Stimulated activated CD4-positive, alpha-beta T cell treated with anti-CD3 and anti-CD28 coated beads, Interleukin-2, amount 100 ng/mL, for 4 hours (primary cell): ENCODE results near the gene USF2.
A peak's percentile ranks its signal among the peaks of the same experiment; 100 is the strongest.

ENCODE experiments used
- DNase-seq: peaks from one replicate; pipeline ENCODE4 v3.0.0-alpha.2; 2020; ENCODE audit warnings: low read depth

USF2 gene

DNA sequence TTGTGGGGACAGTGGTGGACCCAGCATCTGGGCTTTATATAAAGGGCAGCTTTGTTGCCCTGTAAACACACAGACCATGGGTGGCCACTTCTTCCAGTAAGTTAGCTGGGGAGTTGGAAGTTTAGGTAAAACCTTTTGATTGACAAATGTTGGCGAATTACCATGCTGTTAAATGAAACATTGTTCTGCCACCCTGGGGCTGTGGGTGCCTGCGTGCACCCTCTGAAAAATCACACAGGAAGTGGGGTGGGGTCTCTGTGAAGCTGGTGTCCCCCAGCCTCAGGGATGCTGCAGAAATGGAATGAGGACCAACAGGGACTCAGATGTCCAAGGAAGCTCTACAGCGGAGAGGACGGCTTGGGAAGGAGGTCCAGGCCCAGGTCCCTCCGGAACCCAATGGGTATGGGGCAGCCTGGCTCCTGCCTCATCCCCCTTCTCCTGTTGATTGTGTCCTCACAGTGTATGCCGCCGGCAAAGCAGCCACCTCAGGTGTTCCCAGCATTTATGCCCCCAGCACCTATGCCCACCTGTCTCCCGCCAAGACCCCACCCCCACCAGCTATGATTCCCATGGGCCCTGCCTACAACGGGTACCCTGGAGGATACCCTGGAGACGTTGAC lies 2.8 kb upstream of the USF2 start:
- DNase-seq, result no peak

DNA sequence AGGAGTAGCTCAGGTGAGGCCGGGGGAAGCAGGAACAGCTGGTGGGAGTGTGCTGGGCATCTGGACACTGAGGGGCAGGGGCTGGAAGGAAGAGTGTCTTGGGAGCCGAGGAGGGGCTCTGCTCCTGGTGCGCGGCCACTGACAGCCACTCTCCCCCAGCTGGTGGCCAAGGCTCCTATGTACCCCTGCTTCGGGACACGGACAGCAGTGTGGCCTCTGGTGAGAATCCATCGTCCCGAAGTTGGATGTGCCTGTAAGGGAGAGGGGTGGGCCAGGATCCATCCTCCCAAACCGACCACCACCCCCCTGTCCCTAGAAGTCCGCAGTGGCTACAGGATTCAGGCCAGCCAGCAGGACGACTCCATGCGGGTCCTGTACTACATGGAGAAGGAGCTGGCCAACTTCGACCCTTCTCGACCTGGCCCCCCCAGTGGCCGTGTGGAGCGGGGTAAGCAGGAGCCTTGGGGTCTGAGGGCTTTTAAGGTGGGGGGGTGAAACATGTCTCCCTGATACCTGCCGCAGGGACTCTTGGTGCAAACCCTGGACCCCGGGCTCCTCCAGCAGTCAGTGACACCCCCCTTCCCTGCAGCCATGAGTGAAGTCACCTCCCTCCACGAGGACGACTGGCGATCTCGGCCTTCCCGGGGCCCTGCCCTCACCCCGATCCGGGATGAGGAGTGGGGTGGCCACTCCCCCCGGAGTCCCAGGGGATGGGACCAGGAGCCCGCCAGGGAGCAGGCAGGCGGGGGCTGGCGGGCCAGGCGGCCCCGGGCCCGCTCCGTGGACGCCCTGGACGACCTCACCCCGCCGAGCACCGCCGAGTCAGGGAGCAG lies 2.0 kb upstream of the USF2 start:
- DNase-seq, result no peak

DNA sequence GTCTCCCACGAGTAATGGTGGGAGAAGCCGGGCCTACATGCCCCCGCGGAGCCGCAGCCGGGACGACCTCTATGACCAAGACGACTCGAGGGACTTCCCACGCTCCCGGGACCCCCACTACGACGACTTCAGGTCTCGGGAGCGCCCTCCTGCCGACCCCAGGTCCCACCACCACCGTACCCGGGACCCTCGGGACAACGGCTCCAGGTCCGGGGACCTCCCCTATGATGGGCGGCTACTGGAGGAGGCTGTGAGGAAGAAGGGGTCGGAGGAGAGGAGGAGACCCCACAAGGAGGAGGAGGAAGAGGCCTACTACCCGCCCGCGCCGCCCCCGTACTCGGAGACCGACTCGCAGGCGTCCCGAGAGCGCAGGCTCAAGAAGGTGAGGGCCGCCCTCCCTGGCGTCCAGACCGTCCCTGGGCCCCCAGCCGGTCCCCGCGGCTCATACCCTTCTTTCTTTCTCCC lies 1.4 kb upstream of the USF2 start:
- DNase-seq, result no peak

DNA sequence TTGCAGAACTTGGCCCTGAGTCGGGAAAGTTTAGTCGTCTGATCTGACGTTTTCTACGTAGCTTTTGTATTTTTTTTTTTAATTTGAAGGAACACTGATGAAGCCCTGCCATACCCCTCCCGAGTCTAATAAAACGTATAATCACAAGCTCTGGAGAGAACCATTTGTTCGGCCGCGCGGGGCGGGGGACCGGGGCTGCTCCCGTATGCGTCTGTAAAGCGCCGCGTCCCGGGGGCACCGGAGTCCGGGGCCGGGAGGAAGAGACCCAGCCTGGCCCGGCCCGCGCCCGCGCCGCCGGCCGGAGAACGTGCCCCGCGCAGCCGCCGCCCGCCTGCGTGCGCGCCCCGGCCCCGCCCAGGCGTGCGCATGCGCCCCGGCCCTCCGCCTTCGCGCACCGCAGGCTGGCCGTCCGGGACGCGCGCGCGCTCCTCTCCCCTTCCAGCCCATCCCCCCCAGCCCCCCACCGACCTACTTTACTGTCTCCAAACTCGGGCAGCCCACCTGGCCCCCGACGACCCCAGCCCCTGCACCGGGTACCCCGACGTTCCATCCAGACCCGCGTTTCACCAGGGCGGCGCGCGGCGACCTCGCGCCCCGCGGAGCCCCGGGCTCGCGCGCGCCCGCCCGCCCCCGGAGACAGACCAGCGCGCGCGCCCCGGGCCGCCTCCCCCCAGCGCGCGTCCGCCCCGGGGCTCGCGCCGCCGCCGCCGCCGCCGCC lies 785 bp upstream of the USF2 start:
- DNase-seq, result peak; percentile 57

DNA sequence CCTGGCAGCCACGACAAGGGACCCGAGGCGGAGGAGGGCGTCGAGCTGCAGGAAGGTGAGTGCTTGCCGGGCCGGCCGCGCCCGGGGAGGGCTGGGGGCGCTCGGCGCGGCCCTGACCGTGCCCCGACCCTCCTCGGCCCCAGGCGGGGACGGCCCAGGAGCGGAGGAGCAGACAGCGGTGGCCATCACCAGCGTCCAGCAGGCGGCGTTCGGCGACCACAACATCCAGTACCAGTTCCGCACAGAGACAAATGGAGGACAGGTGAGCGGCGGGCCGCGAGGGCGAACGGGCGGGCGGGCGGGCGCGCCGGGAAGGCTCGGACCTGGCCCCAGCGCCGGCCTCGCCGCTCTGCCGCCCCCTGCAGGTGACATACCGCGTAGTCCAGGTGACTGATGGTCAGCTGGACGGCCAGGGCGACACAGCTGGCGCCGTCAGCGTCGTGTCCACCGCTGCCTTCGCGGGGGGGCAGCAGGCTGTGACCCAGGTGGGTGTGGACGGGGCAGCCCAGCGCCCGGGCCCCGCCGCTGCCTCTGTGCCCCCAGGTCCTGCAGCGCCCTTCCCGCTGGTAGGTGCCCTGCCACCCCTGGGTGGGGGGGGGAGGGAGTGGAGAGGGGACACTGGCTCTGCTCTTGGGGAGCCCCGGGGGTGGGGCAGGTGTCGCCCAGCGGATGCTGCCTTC lies 816 bp downstream of the USF2 start:
- peak; percentile 63 for DNase-seq

DNA sequence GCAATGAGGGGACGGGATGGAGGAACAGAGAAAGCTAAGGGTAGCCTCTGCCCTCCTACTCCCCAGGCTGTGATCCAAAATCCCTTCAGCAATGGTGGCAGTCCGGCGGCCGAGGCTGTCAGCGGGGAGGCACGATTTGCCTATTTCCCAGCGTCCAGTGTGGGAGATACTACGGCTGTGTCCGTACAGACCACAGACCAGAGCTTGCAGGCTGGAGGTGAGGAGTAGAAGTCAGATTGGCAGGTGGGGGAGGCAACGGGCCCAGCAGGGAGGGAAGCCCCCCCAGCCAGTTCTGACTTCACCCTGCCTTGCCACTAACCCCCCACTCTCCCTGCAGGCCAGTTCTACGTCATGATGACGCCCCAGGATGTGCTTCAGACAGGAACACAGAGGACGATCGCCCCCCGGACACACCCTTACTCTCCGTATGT lies 1.6 kb downstream of the USF2 start:
- no peak for DNase-seq

DNA sequence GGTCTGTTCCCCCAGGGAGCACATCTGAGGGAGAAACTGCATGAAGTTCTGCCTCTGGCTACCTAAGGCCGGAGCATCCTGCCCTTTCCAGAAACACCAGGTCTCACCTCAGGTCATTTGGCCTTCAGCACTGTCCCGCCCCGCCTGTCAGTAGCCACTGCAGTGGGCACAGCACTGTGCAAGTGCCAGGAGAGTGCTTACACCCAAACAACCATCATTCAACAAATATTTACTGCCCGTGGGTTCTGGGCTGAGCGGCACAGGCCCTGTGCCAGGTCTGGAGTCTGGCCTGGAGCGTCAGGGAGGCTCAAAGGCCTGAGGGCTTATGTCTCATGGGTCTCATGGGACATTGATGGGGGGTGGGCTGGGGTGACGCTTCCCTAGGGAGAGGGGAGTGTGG lies 2.8 kb downstream of the USF2 start:
- no peak for DNase-seq

DNA sequence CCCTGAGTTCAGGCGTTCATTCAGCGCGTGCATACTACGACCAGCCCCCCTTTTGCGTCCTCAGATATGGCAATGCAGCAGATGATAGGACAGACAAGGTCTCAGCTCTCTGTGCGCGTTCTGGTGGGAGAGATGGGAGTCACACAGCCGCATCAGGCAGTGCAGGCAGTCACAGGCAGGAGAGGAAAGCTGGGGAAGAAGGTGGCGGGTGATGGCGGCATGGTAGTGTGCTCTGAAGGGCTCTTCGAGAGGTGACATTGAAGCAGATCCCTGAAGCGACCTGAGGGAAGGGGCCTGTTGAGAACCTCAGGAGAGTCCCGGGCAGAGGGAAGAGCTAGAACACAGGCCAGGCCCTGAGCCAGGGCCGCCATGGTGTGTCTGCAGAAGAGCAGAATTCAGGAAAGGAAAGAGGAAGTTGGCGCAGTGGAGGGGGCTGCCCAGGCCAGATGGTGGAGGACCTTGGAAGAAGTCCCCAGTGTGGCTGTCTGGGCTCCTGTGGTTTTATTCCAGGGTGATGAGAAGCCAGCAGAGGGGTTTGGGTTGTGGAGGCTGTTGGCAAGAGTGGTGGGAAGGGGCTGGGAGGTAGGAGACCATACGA lies 3.5 kb downstream of the USF2 start:
- DNase-seq, result no peak

DNA sequence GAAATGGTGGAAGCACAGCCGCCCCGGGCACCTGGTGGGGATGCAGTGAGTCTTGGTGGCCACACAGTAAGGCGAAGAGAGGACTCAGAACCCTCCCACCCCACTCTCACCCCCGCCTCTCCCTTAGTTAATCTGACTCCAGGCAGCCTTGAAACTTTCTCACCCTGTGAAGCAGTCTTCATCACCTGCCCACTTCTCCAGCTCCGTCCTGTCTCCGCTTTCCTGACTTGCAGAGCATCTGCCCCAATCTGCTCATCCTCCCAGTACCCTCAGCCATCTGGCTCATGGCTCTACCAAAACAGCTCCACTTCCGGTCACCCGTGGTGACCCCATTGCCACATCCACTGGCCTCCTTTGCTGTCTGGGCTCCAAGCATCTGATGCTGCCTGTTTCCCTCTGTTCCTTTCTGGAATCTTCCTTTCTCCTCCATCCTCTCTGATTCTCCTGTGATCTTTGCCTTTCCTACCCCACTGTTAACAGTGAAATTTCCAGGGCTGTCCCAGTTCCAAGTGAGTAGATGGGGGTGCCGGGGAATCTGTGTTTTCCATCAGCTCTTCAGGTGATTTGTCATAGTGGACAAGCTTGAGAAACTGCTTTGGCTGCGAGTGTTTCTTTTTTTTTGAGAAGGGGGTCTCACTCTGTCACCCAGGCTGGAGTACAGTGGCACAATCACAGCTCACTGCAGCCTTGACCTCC lies 4.3 kb downstream of the USF2 start:
- DNase-seq, result no peak

DNA sequence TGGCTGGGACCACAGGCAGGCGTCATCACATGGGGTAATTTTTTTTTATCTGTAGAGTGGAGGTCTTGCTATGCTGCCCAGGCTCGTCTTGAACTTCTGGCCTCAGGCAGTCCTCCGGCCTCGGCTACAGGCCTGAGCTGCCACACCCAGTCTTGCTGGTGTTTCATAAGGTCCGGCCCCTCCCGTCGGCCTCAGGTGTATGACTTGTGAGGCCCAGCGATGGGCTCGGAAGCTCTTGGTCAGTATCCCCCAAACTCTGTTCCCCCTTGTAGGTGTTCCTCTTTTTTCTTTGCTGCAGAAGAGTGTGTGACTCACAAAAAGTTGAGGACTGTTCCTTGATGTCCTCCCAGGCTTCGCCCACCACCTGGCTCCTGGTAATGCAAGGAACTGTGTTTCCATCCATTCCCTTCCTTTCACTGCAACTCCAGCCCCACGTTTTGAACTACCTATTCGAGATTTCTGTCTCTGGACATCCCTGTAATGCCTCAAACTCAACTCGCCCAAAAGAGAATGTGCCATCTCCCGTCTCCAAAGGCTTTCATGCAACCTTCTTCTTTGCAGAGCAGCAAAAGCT lies 5.0 kb downstream of the USF2 start:
- no peak for DNase-seq

DNA sequence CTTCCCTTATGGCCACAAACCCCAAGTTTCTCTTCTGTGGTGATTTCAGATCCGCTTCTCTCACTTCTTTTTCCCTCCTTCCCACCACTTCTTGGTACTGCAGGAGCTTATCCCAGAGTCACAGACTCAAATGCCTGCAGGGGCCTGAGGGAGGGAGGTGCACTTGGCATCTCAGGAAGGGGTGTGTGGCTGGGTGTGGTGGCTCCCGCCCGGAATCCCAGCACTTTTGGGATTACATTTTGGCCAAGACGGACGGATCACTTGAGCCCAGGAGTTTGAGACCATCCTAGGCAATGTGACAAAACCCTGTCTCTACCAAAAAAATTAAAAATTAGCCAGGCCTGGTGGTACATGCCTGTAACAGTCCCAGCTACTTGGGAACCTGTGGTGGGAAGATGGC lies 5.6 kb downstream of the USF2 start:
- DNase-seq, result no peak

DNA sequence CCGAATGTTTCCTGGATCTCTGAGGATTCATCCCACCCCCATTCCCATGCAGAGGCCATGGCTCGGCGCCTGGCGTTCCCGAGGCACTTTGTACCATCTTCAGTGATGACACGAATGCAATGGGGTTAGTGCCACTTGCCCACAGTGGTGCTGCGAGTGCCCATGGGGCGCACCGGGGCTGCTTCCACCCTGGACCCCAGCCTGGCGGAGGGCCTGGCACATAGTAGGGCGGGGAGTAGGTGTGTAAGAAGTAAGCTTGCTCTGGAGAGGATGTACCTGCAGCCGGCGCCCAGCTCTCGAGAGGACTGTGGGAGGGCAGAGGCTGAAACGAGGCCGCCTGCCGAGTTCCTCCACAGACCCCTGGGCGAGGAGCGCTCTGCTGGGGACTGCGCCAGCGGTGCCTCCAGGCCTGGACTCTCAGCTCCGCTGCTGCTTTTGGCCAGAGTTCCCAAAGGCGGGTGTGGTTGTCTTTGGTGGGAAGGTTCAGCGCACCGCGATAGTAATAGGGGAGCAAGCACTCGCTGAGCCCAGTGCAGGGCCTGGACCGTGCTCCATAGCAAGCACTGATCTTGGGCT lies 8.0 kb downstream of the USF2 start:
- DNase-seq, result no peak

DNA sequence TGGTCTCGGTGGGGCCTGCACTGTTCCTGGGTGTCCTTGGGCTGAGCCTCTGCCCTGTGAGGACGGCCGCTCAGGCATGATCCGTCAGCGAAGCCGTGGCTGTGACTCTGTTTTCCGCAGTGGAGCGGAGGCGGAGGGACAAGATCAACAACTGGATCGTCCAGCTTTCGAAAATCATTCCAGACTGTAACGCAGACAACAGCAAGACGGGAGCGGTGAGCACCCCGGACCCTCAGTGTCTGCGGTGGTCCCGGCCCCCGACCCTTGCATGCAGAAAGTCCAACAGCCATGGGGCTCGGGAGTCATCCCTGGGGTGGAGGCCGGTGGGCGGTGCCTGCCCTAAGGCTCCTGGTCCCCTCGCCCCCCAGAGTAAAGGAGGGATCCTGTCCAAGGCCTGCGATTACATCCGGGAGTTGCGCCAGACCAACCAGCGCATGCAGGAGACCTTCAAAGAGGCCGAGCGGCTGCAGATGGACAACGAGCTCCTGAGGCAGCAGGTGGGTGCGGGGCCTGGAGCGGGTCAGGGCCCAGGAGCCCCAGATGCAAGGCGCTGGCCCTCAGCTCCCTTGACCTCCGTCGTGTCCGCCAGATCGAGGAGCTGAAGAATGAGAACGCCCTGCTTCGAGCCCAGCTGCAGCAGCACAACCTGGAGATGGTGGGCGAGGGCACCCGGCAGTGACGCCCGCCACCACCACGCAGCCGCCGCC lies 10.0 kb downstream of the USF2 start:
- no peak for DNase-seq

DNA sequence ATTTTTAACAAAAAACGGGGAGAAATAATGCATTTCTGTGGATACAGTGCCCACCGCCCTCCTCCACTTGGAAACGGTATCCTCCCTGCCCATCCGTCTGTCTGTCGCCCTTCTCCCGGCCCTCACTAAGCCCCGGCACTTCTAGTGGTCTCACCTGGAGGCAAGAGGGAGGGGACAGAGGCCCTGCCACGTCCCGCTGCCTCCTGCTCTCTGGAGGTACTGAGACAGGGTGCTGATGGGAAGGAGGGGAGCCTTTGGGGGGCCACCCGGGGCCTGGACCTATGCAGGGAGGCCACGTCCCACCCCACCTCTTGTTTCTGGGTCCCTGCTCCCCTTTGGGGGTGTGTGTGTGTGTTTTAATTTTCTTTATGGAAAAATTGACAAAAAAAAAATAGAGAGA lies 10.6 kb downstream of the USF2 start:
- DNase-seq, result no peak

DNA sequence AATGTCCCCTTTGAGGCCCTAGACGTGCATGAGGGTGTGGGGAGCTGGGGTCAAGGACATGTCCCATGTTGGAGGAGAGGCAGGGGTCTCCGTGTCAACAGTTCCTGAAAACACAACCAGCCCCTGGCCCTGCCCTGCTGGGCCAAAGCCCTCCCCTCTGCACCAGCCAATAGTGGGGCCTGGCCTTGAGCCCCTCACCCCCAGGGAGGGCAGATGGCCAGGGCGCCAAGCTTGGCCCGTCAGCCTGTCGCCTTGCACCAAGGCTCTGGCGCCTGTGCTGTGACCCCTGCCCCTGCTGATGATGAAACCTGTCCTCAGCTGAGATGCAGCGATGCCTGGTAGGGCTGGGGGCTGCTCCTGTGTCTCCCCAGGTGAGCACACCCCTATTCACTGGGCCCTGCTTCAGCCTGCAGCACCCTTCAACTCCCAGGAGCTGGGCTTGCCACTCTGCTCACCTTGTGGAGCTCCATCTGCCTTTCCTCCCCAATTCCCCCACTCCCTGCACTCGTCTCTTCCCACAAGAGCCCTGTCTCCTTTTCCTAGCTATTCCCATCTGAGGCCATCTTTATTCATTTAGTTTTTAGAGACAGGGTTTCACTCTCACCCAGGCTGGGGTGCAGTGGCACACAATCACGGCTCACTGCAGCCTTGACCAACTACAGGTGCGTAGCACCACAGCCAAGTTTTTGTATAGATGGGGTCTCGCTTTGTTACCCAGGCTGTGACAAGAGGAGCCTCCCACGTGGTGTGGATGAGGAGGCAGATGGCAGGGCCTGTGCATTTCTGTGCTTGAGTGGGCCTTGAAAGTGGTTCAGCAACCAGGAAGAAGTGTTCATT lies 11.4 kb downstream of the USF2 start:
- DNase-seq, result no peak

DNA sequence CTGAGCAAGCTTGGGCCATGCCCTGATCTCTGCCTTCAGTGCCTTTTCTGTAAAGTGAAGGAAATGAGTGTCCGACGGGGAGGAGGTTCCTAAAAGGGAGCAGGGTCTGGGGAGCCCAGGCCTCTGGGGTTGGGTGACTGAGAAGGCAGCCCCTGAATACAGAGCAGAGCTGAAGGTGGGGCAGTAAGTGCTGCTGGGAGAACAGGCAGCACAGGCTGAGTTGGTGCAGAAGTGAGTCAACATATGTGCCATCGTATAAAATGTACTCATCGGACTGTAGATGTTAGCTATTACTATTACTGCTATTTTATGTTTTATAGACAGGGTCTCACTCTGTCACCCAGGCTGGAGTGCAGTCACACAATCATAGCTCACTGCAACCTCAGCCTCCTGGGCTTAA lies 12.5 kb downstream of the USF2 start:
- DNase-seq, result no peak

DNA sequence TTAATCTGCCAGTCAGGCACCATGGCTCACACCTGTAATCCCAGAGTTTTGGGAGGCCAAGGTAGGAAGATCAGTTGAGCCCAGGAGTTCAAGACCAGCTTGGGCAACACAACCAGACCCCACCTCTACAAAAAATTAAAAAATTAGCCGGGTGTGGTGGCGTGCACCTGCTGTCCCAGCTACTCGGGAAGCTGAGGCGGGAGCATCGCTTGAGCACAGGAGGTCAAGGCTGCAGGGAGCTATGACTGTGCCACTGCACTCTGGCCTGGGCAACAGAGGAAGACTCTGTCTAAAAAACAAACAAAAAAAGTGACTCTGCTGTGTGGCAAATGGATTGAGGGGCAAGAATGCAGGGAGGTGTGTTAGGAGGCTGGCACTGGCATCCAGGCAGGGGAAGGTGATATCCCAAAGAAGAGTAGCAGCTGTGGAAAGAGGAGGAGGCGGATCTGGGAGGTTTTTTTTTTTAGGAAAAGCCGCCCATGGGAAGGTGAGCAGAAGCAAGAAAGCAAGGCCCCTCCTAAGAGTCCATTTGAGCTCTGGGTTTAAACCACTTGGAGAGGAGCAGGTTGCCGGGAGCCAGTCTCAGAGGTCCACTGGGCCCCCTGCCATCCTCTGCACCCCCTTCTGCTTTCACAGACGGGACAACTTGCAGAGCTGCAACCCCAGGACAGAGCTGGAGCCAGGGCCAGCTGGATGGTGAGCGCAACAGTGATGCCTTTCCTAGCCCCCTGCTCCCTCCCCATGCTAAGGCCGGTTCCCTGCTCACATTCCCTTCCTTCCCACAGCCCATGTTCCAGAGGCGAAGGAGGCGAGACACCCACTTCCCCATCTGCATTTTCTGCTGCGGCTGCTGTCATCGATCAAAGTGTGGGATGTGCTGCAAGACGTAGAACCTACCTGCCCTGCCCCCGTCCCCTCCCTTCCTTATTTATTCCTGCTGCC lies 15.7 kb downstream of the USF2 start:
- no peak for DNase-seq

DNA sequence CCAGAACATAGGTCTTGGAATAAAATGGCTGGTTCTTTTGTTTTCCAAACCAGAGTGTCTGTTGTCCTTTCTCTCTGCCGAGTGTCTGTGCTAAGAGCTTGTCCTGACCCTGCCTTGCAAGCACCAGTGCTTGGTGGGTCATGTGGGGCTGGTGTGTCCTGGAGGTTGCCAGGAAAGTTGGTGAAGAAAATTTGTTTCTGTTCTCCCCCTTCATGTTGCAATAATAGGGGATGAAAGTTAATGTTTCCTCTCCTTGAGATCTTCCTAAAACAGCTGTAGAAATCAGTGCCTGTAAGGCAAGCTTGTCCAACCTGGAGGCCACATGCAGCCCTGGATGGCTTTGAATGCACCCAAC lies 16.3 kb downstream of the USF2 start:
- DNase-seq, result no peak
